ENCODE data around the gene TRIM67.

TRIM67 gene

GRCh38 chr1:231217056-231217455 is 55.2 kb downstream of the TRIM67 start:
- H3K4me3 ChIP-seq (ENCODE audit: low read depth, low read length): no peak overlapping the region
- no peak for TF ChIP-seq CTCF (IDR thresholded peaks at IDR 0.05; ENCODE audit: insufficient read depth, low read length, missing control alignments)
- ChIA-PET CTCF (interaction anchor here (1.1 to 5.8 kb wide), 3 partner anchors 8 to 420 kb away, joined by 3 to 35 read pairs (median 9); no protein-coding TSS in a partner anchor), POLR2A (interaction anchor here (1.4 kb wide), 1 partner anchor 174 kb away, joined by 3 read pairs; no protein-coding TSS in a partner anchor)
- DNase-seq (ENCODE audit: low read depth, low spot score): no peak

GRCh38 chr1:231218078-231218477 is 56.2 kb downstream of the TRIM67 start:
- DNase-seq (ENCODE audit: low read depth, low spot score): no peak
- no peak for TF ChIP-seq CTCF (IDR thresholded peaks at IDR 0.05; ENCODE audit: insufficient read depth, low read length, missing control alignments)
- ChIA-PET POLR2A (no interaction called here), CTCF (interaction anchor here (2.0 to 5.8 kb wide), 2 partner anchors 9 to 421 kb away, joined by 9 to 35 read pairs; no protein-coding TSS in a partner anchor)
- H3K4me3 ChIP-seq (ENCODE audit: low read depth, low read length): no peak overlapping the region

- no peak overlapping the region for H3K4me3 ChIP-seq (ENCODE audit: low read depth, low read length)
- TF ChIP-seq CTCF (IDR thresholded peaks at IDR 0.05; ENCODE audit: insufficient read depth, low read length, missing control alignments): no peak
- POLR2A ChIA-PET: no interaction called here
- no peak for DNase-seq (ENCODE audit: low read depth, low spot score)
- CTCF ChIA-PET: interaction anchor here (0.9 to 1.7 kb wide), 3 partner anchors 8 to 15 kb away, joined by 3 to 7 read pairs (median 7); no protein-coding TSS in a partner anchor
These were observed 57.9 kb downstream of the TRIM67 start for GRCh38 chr1:231219422-231220401.

- no peak for TF ChIP-seq CTCF (IDR thresholded peaks at IDR 0.05; ENCODE audit: insufficient read depth, low read length, missing control alignments)
- ChIA-PET POLR2A (no interaction called here), CTCF (interaction anchor here (0.9 to 1.7 kb wide), 4 partner anchors 9 to 14 kb away, joined by 3 to 7 read pairs (median 6); no protein-coding TSS in a partner anchor)
- no peak for DNase-seq (ENCODE audit: low read depth, low spot score)
- no peak overlapping the region for H3K4me3 ChIP-seq (ENCODE audit: low read depth, low read length)
These were observed 58.9 kb downstream of the TRIM67 start for GRCh38 chr1:231220801-231221200.

GRCh38 chr1:231226156-231226555 is 64.3 kb downstream of the TRIM67 start:
- DNase-seq (ENCODE audit: low read depth, low spot score): no peak
- CTCF ChIA-PET: interaction anchor here (3.8 kb wide), 1 partner anchor 15 kb away, joined by 19 read pairs; no protein-coding TSS in a partner anchor
- no peak overlapping the region for H3K4me3 ChIP-seq (ENCODE audit: low read depth, low read length)
- POLR2A ChIA-PET: no interaction called here
- no peak for TF ChIP-seq CTCF (IDR thresholded peaks at IDR 0.05; ENCODE audit: insufficient read depth, low read length, missing control alignments)

GRCh38 chr1:231231511-231231910 is 69.7 kb downstream of the TRIM67 start:
- CTCF ChIA-PET: interaction anchor here (1.2 kb wide), 1 partner anchor 434 kb away, joined by 4 read pairs; no protein-coding TSS in a partner anchor

More at GRCh38 chr1:231231511-231231910, 69.7 kb downstream of the TRIM67 start:
- no peak overlapping the region for H3K4me3 ChIP-seq (ENCODE audit: low read depth, low read length)
- DNase-seq (ENCODE audit: low read depth, low spot score): no peak
- no peak for TF ChIP-seq CTCF (IDR thresholded peaks at IDR 0.05; ENCODE audit: insufficient read depth, low read length, missing control alignments)
- POLR2A ChIA-PET: no interaction called here

Measured in AG04449 (cell line).